ENCODE measurements around the gene KRTAP5-7. TPM values are rescaled to one million over a fixed set of nuclear protein-coding genes. Genes with fewer than 3 reads are reported as not detected.
"Not testable (repeated sequence)": the region's sequence is repeated elsewhere in the genome, so short reads cannot be mapped to it uniquely, and the experiment has no call there.

Gene KRTAP5-7
- total RNA-seq, 4 donors from 2014 or later: 0.41 to 4.5 (median 1.3) TPM; not detected in 1

GRCh38 chr11:71532036-71532610 lies 5.1 kb downstream of the KRTAP5-7 start:
- DNase-seq: no peak

GRCh38 chr11:71534711-71535608 lies 7.9 kb downstream of the KRTAP5-7 start:
- H3K4me1 ChIP-seq; DNase-seq; H3K27me3 ChIP-seq; H3K4me3 ChIP-seq; in situ Hi-C loops (cut with MboI; ENCODE audit: low pct_ligation_motif_present in 1 of 4, low pct_unique_long_range_greater_than_20kb in 1 of 4, low sequenced_read_pairs in 3 of 4); H3K36me3 ChIP-seq; intact Hi-C loops (cut with DNase I; ENCODE audit: low total_unique reads); H3K9me3 ChIP-seq; H3K27ac ChIP-seq: not testable (repeated sequence)
- WGBS, 2 donors (ENCODE audit: low coverage in 1 of 2): 40 to 66% methylated on average over 2 to 17 of the region's 17 CpGs

More at GRCh38 chr11:71532036-71532610, 5.1 kb downstream of the KRTAP5-7 start:
- H3K4me3 ChIP-seq: no peak overlapping the region
- no peaks in the 10 kb centered on the region for H3K9me3 ChIP-seq
- H3K27ac ChIP-seq: no peak overlapping the region
- intact Hi-C loops (cut with DNase I; ENCODE audit: low total_unique reads) (no loop called here), in situ Hi-C loops (cut with MboI; ENCODE audit: low pct_ligation_motif_present in 1 of 4, low pct_unique_long_range_greater_than_20kb in 1 of 4, low sequenced_read_pairs in 3 of 4) (no loop called here)
- no peak for TF ChIP-seq POLR2A (IDR thresholded peaks at IDR 0.05)
- no peak for TF ChIP-seq POLR2AphosphoS5 (IDR thresholded peaks at IDR 0.05)
- no peak for TF ChIP-seq EP300 (IDR thresholded peaks at IDR 0.05; ENCODE audit: low read depth)
- no peak for TF ChIP-seq CTCF (IDR thresholded peaks at IDR 0.05)
- no peaks in the 10 kb centered on the region for H3K27me3 ChIP-seq
- no peaks in the 10 kb centered on the region for H3K36me3 ChIP-seq
- H3K4me1 ChIP-seq: no peaks in the 10 kb centered on the region
- 62 to 75% methylated on average over 8 to 10 of the region's 10 CpGs for WGBS, 2 donors (ENCODE audit: low coverage in 1 of 2)

- no peaks in the 10 kb centered on the region for H3K9me3 ChIP-seq
- H3K4me3 ChIP-seq: no peak overlapping the region
- WGBS, 2 donors (ENCODE audit: low coverage in 1 of 2): 75 to 91% methylated on average over 6 to 9 of the region's 9 CpGs
- H3K36me3 ChIP-seq: no peaks in the 10 kb centered on the region
- no peaks in the 10 kb centered on the region for H3K4me1 ChIP-seq
- in situ Hi-C loops (cut with MboI; ENCODE audit: low pct_ligation_motif_present in 1 of 4, low pct_unique_long_range_greater_than_20kb in 1 of 4, low sequenced_read_pairs in 3 of 4): no loop called here
- intact Hi-C loops (cut with DNase I; ENCODE audit: low total_unique reads): no loop called here
- no peak for DNase-seq
- TF ChIP-seq POLR2AphosphoS5 (IDR thresholded peaks at IDR 0.05) (no peak), POLR2A (IDR thresholded peaks at IDR 0.05) (no peak), CTCF (IDR thresholded peaks at IDR 0.05) (no peak), EP300 (IDR thresholded peaks at IDR 0.05; ENCODE audit: low read depth) (no peak)
- H3K27me3 ChIP-seq: no peaks in the 10 kb centered on the region
- H3K27ac ChIP-seq: no peak overlapping the region
Measured at GRCh38 chr11:71535825-71536224, 8.8 kb downstream of the KRTAP5-7 start.

- in situ Hi-C loops (cut with MboI; ENCODE audit: low pct_ligation_motif_present in 1 of 4, low pct_unique_long_range_greater_than_20kb in 1 of 4, low sequenced_read_pairs in 3 of 4) (no loop called here), intact Hi-C loops (cut with DNase I; ENCODE audit: low total_unique reads) (no loop called here)
- 82 to 85% methylated on average over 3 to 9 of the region's 9 CpGs for WGBS, 2 donors (ENCODE audit: low coverage in 1 of 2)
- no peak for TF ChIP-seq CTCF (IDR thresholded peaks at IDR 0.05)
- TF ChIP-seq POLR2AphosphoS5 (IDR thresholded peaks at IDR 0.05): no peak
- no peak for TF ChIP-seq EP300 (IDR thresholded peaks at IDR 0.05; ENCODE audit: low read depth)
- TF ChIP-seq POLR2A (IDR thresholded peaks at IDR 0.05): no peak
- no peak for DNase-seq
- Histone ChIP-seq H3K4me1 (no peaks in the 10 kb centered on the region), H3K36me3 (no peaks in the 10 kb centered on the region), H3K4me3 (no peak overlapping the region), H3K9me3 (no peaks in the 10 kb centered on the region), H3K27me3 (no peaks in the 10 kb centered on the region), H3K27ac (no peak overlapping the region)
Measured at GRCh38 chr11:71537537-71537936, 10.5 kb downstream of the KRTAP5-7 start.

GRCh38 chr11:71537977-71538665 lies 11.1 kb downstream of the KRTAP5-7 start, which contains the start of gene KRTAP5-8:
Gene KRTAP5-8 (plus strand): TSS chr11:71538025. CDS start chr11:71538056, 31 bp downstream.
- H3K27ac ChIP-seq; H3K4me1 ChIP-seq; DNase-seq; H3K36me3 ChIP-seq; H3K27me3 ChIP-seq; intact Hi-C loops (cut with DNase I; ENCODE audit: low total_unique reads); in situ Hi-C loops (cut with MboI; ENCODE audit: low pct_ligation_motif_present in 1 of 4, low pct_unique_long_range_greater_than_20kb in 1 of 4, low sequenced_read_pairs in 3 of 4); H3K4me3 ChIP-seq; H3K9me3 ChIP-seq: not testable (repeated sequence)
- no CpG with 5 or more reads among the region's 4 CpGs for WGBS, 2 donors (ENCODE audit: low coverage in 1 of 2)

Data from transverse colon (tissue), 4 donors.